Liver (tissue), 9 donors: ENCODE results near the gene RPL5. TPM values are rescaled to one million over a fixed set of nuclear protein-coding genes. Genes with fewer than 3 reads are reported as not detected.

Experiments
- DNase-seq: peaks from one replicate; pipeline ENCODE4 v3.0.0-alpha.2; 2017; ENCODE audit warnings: low spot score
- H3K27ac ChIP-seq, 2 donors: one replicate each; pipeline ENCODE4 v1.7.0; 2013; ENCODE audit warnings: inconsistent platforms in 2 of 2, low read length in 2 of 2, control low read depth in 1 of 2, low read depth in 1 of 2, mild to moderate bottlenecking in 1 of 2
- H3K27me3 ChIP-seq, 4 donors: one replicate each; pipeline versions ENCODE4 v1.6.1 to v1.7.0; 2013; ENCODE audit warnings: low read length in 3 of 4, inconsistent platforms in 1 of 4, mild to moderate bottlenecking in 1 of 4, moderate library complexity in 1 of 4; ENCODE audit not compliant: control insufficient read depth in 4 of 4, insufficient read depth in 4 of 4
- H3K36me3 ChIP-seq, 4 donors: one replicate each; pipeline versions ENCODE4 v1.6.1 to v1.7.0; 2013; ENCODE audit warnings: low read length in 3 of 4, mild to moderate bottlenecking in 3 of 4, low read depth in 1 of 4, moderate library complexity in 1 of 4; ENCODE audit not compliant: control insufficient read depth in 4 of 4, insufficient read depth in 3 of 4
- H3K4me1 ChIP-seq, 4 donors: one replicate each; pipeline versions ENCODE4 v1.6.1 to v1.7.0; 2013; ENCODE audit warnings: low read length in 3 of 4, mild to moderate bottlenecking in 3 of 4, moderate library complexity in 1 of 4; ENCODE audit not compliant: control insufficient read depth in 4 of 4, insufficient read depth in 4 of 4
- H3K4me3 ChIP-seq, 3 donors: one replicate each; pipeline versions ENCODE4 v1.6.1 to v1.7.0; 2013; ENCODE audit warnings: low read length in 3 of 3, control low read depth in 1 of 3, low read depth in 1 of 3, mild to moderate bottlenecking in 1 of 3
- H3K9ac ChIP-seq, 2 donors: one replicate each; pipeline ENCODE4 v1.7.0; 2013; ENCODE audit warnings: low read length in 2 of 2, mild to moderate bottlenecking in 2 of 2, moderate library complexity in 2 of 2, control low read depth in 1 of 2, low read depth in 1 of 2
- H3K9me3 ChIP-seq, 4 donors: one replicate each; pipeline versions ENCODE4 v1.6.1 to v1.7.0; 2013; ENCODE audit warnings: low read length in 3 of 4; ENCODE audit not compliant: control insufficient read depth in 4 of 4
- CTCF ChIP-seq: fragments of 150-350 bp; IDR thresholded peaks from 2 replicates; pipeline ENCODE4 v1.5.1; 2017; ENCODE audit warnings: improper control_type of control experiment, low read depth, low read length; ENCODE audit not compliant: missing input control
- EGR1 ChIP-seq, 2 donors: IDR thresholded peaks; 2 replicates each; pipeline ENCODE4 v1.6.1; 2016 to 2018; ENCODE audit warnings: antibody characterized with exemption in 2 of 2, low read depth in 2 of 2
- FOXA1 ChIP-seq: IDR thresholded peaks from 2 replicates; pipeline ENCODE4 v1.6.1; 2016; ENCODE audit warnings: antibody characterized with exemption
- FOXA2 ChIP-seq: IDR thresholded peaks from 2 replicates; pipeline ENCODE4 v1.6.1; 2016; ENCODE audit warnings: antibody characterized with exemption
- GABPA ChIP-seq, 2 donors: IDR thresholded peaks in 1 of 2; conservative IDR thresholded peaks in 1 of 2; 2 replicates each; pipeline ENCODE4 v1.6.1; 2016; ENCODE audit warnings: antibody characterized with exemption in 2 of 2, mild to moderate bottlenecking in 1 of 2, moderate library complexity in 1 of 2
- HNF4A ChIP-seq, 2 donors: conservative IDR thresholded peaks; 2 replicates each; pipeline ENCODE4 v1.6.1; 2016; ENCODE audit warnings: antibody characterized with exemption in 2 of 2, mild to moderate bottlenecking in 2 of 2
- HNF4G ChIP-seq: IDR thresholded peaks from 2 replicates; pipeline ENCODE4 v1.6.1; 2016; ENCODE audit warnings: antibody characterized with exemption
- JUND ChIP-seq, 2 donors: IDR thresholded peaks; 2 replicates each; pipeline ENCODE4 v1.6.1; 2016; ENCODE audit warnings: antibody characterized with exemption in 2 of 2
- NR2F2 ChIP-seq: IDR thresholded peaks from 2 replicates; pipeline ENCODE4 v1.6.1; 2016; ENCODE audit warnings: antibody characterized with exemption
- RAD21 ChIP-seq, 2 donors: IDR thresholded peaks; 2 replicates each; pipeline ENCODE4 v1.6.1; 2016; ENCODE audit warnings: antibody characterized with exemption in 2 of 2, mild to moderate bottlenecking in 2 of 2
- REST ChIP-seq: IDR thresholded peaks from 2 replicates; pipeline ENCODE4 v1.6.1; 2016; ENCODE audit warnings: antibody characterized with exemption, mild to moderate bottlenecking
- RXRA ChIP-seq, 2 donors: IDR thresholded peaks; 2 replicates each; pipeline ENCODE4 v1.6.1; 2017 to 2018; ENCODE audit warnings: antibody characterized with exemption in 2 of 2, mild to moderate bottlenecking in 1 of 2
- SP1 ChIP-seq: IDR thresholded peaks from 2 replicates; pipeline ENCODE4 v1.6.1; 2018; ENCODE audit warnings: antibody characterized with exemption, mild to moderate bottlenecking
- TAF1 ChIP-seq: conservative IDR thresholded peaks from 2 replicates; pipeline ENCODE4 v1.6.1; 2016; ENCODE audit warnings: antibody characterized with exemption, mild to moderate bottlenecking
- YY1 ChIP-seq: IDR thresholded peaks from 2 replicates; pipeline ENCODE4 v1.6.1; 2016; ENCODE audit warnings: antibody characterized with exemption, mild to moderate bottlenecking
- ZBTB33 ChIP-seq: IDR thresholded peaks from 2 replicates; pipeline ENCODE4 v1.6.1; 2016; ENCODE audit warnings: antibody characterized with exemption
- WGBS: extraction: QIAGEN DNeasy Blood & Tissue Kit; methylation state at CpG from one replicate; pipeline ENCODE4 v1.1.7; 2013; 5-methylcytosine and 5-hydroxymethylcytosine counted together
- polyA plus RNA-seq, 2 donors: library from polyadenylated mRNA; stranded (reverse) in 1 of 2; unstranded in 1 of 2; fragments of 200-250 nt in 1 of 2; fragments of >200 nt in 1 of 2; fragmentation: Nextera tagmentation in 1 of 2; extraction: Ambion mirVana in 1 of 2; gene quantifications; one replicate each; pipeline versions ENCODE4 v1.2.1 to v1.2.3, GENCODE V29; 2013 to 2015
- total RNA-seq, 2 donors: library from RNA; depleted of rRNA; stranded (reverse); fragments of >200 nt; gene quantifications; one replicate each; pipeline ENCODE4 v1.2.3, GENCODE V29; 2014
- TF ChIP-seq, protein P1 (sequence below): IDR thresholded peaks from 2 replicates; pipeline ENCODE4 v1.6.1; 2016; ENCODE audit warnings: antibody characterized with exemption
- TF ChIP-seq, protein P2 (sequence below): IDR thresholded peaks from 2 replicates; pipeline ENCODE4 v1.6.1; 2016; ENCODE audit warnings: antibody characterized with exemption
- donor health status: healthy.
- donor health status: healthy.
- donor health status: healthy.
- donor health status: healthy.
- donor health status: healthy.

Gene RPL5
- total and polyA plus RNA-seq, 4 donors: 336 to 765 (median 401) TPM

DNA sequence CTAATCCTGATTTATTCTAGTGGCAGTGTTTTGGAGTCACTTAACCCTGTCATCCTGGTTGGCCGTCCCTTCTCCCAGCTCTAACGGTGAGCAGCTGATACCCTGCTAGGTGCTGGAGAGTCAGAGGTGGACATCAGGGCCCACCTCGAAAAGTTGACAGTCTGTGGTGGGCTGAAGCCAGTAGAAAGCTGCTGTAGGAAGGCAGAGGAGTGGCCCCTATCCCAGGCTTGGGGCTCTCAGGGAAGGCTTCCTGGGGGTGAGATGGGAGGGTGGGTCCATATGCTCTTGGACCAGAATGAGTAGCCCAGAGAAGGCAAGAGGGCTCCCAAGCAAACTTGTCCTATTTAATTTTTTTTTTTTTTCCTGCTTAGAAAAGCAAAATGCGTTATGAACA is 475 bp upstream of the RPL5 start:
- no peak overlapping the region for H3K27ac ChIP-seq
- no peaks in the 10 kb centered on the region for H3K9me3 ChIP-seq
- no peak overlapping the region for H3K9ac ChIP-seq
- peaks cover 3 to 21% (median 17%) of the 10 kb centered on the region in 4 donors for H3K36me3 ChIP-seq
- H3K4me3 ChIP-seq: peak overlapping the region in 1 of 3 donors; percentile 23
- TF ChIP-seq, protein P1, sequence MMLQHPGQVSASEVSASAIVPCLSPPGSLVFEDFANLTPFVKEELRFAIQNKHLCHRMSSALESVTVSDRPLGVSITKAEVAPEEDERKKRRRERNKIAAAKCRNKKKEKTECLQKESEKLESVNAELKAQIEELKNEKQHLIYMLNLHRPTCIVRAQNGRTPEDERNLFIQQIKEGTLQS: no peak
- TF ChIP-seq NR2F2 (no peak), FOXA1 (no peak)
- H3K27me3 ChIP-seq: no peaks in the 10 kb centered on the region
- WGBS: 57% methylated on average over 4 of the region's 4 CpGs
- H3K4me1 ChIP-seq: peaks cover 5 to 14% (median 7%) of the 10 kb centered on the region in 4 donors
- DNase-seq: no peak

GRCh38 chr1:92832537-92833114 is 786 bp downstream of the RPL5 start:
- H3K27ac ChIP-seq: peak overlapping the region; percentile 91 to 93
- peak overlapping the region; percentile 72 to 95 (median 93) for H3K4me3 ChIP-seq
- WGBS: under 1% methylated on average over 19 of the region's 19 CpGs
- no peaks in the 10 kb centered on the region for H3K9me3 ChIP-seq
- TF ChIP-seq HNF4A (conservative IDR thresholded peaks at IDR 0.05) (no peak), JUND (IDR thresholded peaks at IDR 0.05) (no peak), TAF1 (no peak), GABPA (IDR thresholded peaks at IDR 0.05 in 1 of 2, conservative IDR thresholded peaks at IDR 0.05 in 1 of 2) (no peak), ZBTB33 (no peak), SP1 (no peak), REST (no peak), FOXA2 (no peak), HNF4G (no peak), RAD21 (IDR thresholded peaks at IDR 0.05) (no peak), FOXA1 (no peak), NR2F2 (no peak), EGR1 (IDR thresholded peaks at IDR 0.05; ENCODE audit: low read depth in 2 of 2) (no peak), RXRA (IDR thresholded peaks at IDR 0.05) (no peak), YY1 (no peak), CTCF (no peak)
- TF ChIP-seq, protein P2, sequence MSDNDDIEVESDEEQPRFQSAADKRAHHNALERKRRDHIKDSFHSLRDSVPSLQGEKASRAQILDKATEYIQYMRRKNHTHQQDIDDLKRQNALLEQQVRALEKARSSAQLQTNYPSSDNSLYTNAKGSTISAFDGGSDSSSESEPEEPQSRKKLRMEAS: no peak
- TF ChIP-seq, protein P1: no peak
- peaks cover 3 to 33% (median 28%) of the 10 kb centered on the region in 4 donors for H3K36me3 ChIP-seq
- H3K9ac ChIP-seq: peak overlapping the region; percentile 83 to 99
- H3K27me3 ChIP-seq: no peaks in the 10 kb centered on the region
- no peak for DNase-seq
- H3K4me1 ChIP-seq: peaks cover 5 to 14% (median 7%) of the 10 kb centered on the region in 4 donors
